Neuron (in vitro differentiated cells): ENCODE data around the gene SUPT3H.
"Not testable (repeated sequence)": the region's sequence is repeated elsewhere in the genome, so short reads cannot be mapped to it uniquely, and the experiment has no call there.

Experiments used
- H2AFZ ChIP-seq: one replicate; pipeline ENCODE4 v1.6.1; 2013; ENCODE audit warnings: low read depth, mild to moderate bottlenecking, inconsistent platforms, low read length, moderate library complexity
- H3K27me3 ChIP-seq: one replicate; pipeline ENCODE4 v1.6.1; 2013; ENCODE audit warnings: low read length; ENCODE audit not compliant: insufficient read depth
- H3K36me3 ChIP-seq: one replicate; pipeline ENCODE4 v1.6.1; 2013; ENCODE audit warnings: low read length; ENCODE audit not compliant: insufficient read depth
- H3K4me1 ChIP-seq: one replicate; pipeline ENCODE4 v1.6.1; 2013; ENCODE audit warnings: low read length; ENCODE audit not compliant: insufficient read depth
- H3K4me3 ChIP-seq: 2 replicates; pipeline ENCODE4 v1.5.1; 2013; ENCODE audit warnings: mild to moderate bottlenecking, low read length, moderate library complexity
- H3K9me3 ChIP-seq: one replicate; pipeline ENCODE4 v1.6.1; 2013; ENCODE audit warnings: low read length

Gene SUPT3H

GRCh38 chr6:44932651-44933091 lies 445.1 kb downstream of the SUPT3H start:
- H3K27me3 ChIP-seq = no peaks in the 10 kb centered on the region
- no peak overlapping the region for H3K4me3 ChIP-seq
- H3K4me1 ChIP-seq = no peaks in the 10 kb centered on the region
- peaks cover 2% of the 10 kb centered on the region for H3K9me3 ChIP-seq
- H2AFZ ChIP-seq = no peak overlapping the region
- H3K36me3 ChIP-seq = no peaks in the 10 kb centered on the region

DNA sequence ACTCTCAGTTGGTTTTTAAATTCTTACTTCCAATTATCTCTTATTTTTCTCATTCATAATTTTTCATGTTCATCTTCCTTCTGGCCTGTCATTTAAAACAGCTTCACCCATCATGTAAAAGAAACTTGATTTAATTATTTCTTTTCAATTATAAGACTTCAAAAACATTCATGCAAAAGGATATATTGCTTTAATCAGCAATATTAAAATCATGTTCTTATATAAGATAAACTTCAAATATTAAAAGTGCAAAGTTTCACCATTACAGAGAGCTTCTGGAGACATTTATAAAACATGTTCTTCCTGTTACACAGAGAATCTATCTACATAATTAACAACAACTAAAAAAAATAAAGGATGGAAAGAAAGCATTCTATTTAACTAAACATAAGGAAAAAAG lies 446.3 kb downstream of the SUPT3H start:
- H2AFZ ChIP-seq = no peak overlapping the region
- no peaks in the 10 kb centered on the region for H3K36me3 ChIP-seq
- no peaks in the 10 kb centered on the region for H3K27me3 ChIP-seq
- H3K4me1 ChIP-seq = no peaks in the 10 kb centered on the region
- peaks cover 2% of the 10 kb centered on the region for H3K9me3 ChIP-seq
- H3K4me3 ChIP-seq = no peak overlapping the region

DNA sequence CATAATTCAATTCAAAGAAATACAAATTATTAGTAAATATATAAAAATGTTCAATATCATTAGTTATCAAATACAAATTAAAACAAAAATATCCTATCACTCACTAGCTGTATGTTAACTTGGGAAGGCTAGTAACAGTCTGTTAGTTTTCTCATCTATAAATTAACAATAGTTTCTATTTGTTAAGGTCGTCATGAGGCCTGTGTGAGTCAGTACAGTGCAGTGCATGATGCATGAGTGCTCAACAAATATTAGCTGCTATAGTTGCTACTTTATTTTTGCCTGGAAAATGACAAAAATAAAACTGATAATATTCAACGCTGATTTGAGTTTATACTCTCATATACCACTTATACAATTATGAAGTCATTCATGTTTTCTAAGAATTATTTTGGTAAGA lies 451.2 kb downstream of the SUPT3H start:
- no peaks in the 10 kb centered on the region for H3K27me3 ChIP-seq
- no peak overlapping the region for H2AFZ ChIP-seq
- no peak overlapping the region for H3K4me3 ChIP-seq
- H3K4me1 ChIP-seq = no peaks in the 10 kb centered on the region
- H3K9me3 ChIP-seq = peaks cover 2% of the 10 kb centered on the region
- H3K36me3 ChIP-seq = no peaks in the 10 kb centered on the region

DNA sequence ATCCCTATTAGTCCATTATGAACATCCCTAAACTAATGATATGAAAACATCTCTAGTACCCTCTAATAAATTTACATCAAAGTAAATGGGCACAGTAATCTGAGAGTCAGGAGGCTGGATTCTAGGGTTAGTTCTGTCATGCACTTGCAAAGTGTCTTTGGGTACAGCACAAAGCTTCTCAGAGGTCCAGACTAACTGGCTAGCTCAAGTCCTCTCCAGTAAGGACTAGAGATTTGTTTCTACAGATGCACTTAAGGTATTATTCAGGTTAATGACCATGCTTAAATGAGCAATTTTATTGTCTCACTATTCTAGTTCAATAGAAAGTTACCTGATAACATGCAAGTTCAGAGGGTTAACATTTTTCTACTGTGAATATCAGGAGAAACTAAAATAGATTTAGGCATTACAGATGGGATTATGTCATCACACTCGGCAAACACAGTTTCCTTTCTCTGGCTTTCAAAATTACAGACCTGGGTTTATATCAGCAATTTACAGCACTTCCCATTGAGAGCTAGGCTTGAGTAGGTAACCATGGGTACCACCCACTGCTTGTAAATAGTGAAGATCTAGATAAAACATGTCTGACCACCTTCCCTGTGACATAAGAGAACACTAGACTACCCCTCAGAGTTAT lies 452.5 kb downstream of the SUPT3H start:
- H3K27me3 ChIP-seq = no peaks in the 10 kb centered on the region
- H3K36me3 ChIP-seq = no peaks in the 10 kb centered on the region
- H3K9me3 ChIP-seq = peaks cover 2% of the 10 kb centered on the region
- H3K4me1 ChIP-seq = no peaks in the 10 kb centered on the region
- H3K4me3 ChIP-seq = no peak overlapping the region
- H2AFZ ChIP-seq = no peak overlapping the region

DNA sequence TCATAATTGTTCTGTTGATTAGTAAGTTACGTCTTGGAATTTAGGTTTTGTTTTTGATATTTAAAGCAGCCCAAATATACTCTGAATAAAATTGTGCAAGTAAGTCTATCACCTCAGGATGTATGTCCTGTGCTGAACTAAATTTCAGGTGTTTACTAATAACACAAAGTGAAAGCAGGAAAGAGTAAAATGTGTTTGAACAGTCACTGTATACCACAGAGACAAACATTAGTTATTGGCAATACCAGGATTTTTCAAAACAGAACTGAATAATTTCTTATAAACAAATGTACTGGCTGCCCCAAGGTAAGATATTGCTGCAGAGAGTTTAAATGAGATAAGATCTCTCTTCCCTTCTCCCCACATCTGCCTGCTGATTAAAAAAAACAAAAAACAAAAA lies 454.3 kb downstream of the SUPT3H start:
- Histone ChIP-seq H3K27me3 (no peaks in the 10 kb centered on the region), H3K9me3 (no peaks in the 10 kb centered on the region), H3K36me3 (no peaks in the 10 kb centered on the region), H3K4me1 (no peaks in the 10 kb centered on the region), H2AFZ (no peak overlapping the region), H3K4me3 (no peak overlapping the region)

DNA sequence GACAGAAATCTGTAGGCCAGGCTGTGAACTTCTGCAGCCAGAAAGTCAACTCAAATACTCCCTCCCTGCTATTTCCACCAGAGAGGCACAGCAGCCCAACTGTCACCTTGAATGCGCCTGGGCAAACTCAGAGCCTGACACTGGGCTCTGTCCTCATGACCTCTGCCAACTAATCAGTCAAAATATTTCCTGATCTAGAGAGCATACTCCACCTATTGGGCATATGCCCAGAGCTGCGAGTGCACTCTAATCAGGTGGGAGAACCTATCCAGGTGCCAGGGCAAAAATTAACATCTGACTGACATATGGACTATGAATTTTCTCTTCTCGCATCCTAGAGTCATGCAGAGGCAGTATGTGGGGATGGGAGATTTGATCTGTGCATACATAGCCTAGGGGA lies 455.9 kb downstream of the SUPT3H start:
- Histone ChIP-seq H3K4me1 (no peaks in the 10 kb centered on the region), H3K4me3 (no peak overlapping the region), H3K27me3 (no peaks in the 10 kb centered on the region), H3K36me3 (no peaks in the 10 kb centered on the region), H2AFZ (no peak overlapping the region), H3K9me3 (no peaks in the 10 kb centered on the region)

- Histone ChIP-seq H2AFZ (no peak overlapping the region), H3K36me3 (no peaks in the 10 kb centered on the region), H3K4me3 (no peak overlapping the region), H3K4me1 (no peaks in the 10 kb centered on the region), H3K27me3 (no peaks in the 10 kb centered on the region), H3K9me3 (no peaks in the 10 kb centered on the region)
Observed at GRCh38 chr6:44920952-44921491, 456.7 kb downstream of the SUPT3H start.

- no peaks in the 10 kb centered on the region for H3K27me3 ChIP-seq
- H3K4me3 ChIP-seq = no peak overlapping the region
- no peak overlapping the region for H2AFZ ChIP-seq
- no peaks in the 10 kb centered on the region for H3K4me1 ChIP-seq
- no peaks in the 10 kb centered on the region for H3K9me3 ChIP-seq
- no peaks in the 10 kb centered on the region for H3K36me3 ChIP-seq
Observed at GRCh38 chr6:44918671-44919296, 458.9 kb downstream of the SUPT3H start.

- Histone ChIP-seq H3K27me3 (no peaks in the 10 kb centered on the region), H3K36me3 (no peaks in the 10 kb centered on the region), H2AFZ (no peak overlapping the region), H3K9me3 (no peaks in the 10 kb centered on the region), H3K4me3 (no peak overlapping the region), H3K4me1 (no peaks in the 10 kb centered on the region)
Observed at GRCh38 chr6:44917430-44917829, 460.3 kb downstream of the SUPT3H start.

DNA sequence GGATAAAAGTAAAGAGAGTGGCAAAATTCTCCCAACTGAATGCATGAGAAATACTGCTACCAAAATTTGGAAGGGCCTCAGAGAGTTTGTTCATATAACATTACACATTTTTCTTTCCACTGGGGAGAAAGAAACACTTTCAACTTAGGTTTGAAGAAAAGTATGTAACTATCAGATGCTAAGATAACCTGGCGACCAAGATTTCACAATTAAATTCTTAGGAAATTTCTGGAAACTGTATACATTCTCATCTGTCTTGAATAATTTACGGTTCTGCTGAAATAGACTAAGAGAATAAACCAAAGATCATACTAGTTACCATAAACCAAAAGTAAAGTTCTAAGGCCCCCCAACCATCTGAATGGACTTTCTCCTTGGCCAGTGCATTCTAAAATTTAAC lies 462.6 kb downstream of the SUPT3H start:
- H3K36me3 ChIP-seq = peaks cover 1% of the 10 kb centered on the region
- no peaks in the 10 kb centered on the region for H3K27me3 ChIP-seq
- no peak overlapping the region for H3K4me3 ChIP-seq
- H2AFZ ChIP-seq = no peak overlapping the region
- H3K4me1 ChIP-seq = no peaks in the 10 kb centered on the region
- H3K9me3 ChIP-seq = no peaks in the 10 kb centered on the region

- Histone ChIP-seq H3K4me3 (no peak overlapping the region), H3K4me1 (no peaks in the 10 kb centered on the region), H2AFZ (no peak overlapping the region), H3K9me3 (no peaks in the 10 kb centered on the region), H3K36me3 (peaks cover 1% of the 10 kb centered on the region), H3K27me3 (no peaks in the 10 kb centered on the region)
Observed at GRCh38 chr6:44914141-44914540, 463.6 kb downstream of the SUPT3H start.

DNA sequence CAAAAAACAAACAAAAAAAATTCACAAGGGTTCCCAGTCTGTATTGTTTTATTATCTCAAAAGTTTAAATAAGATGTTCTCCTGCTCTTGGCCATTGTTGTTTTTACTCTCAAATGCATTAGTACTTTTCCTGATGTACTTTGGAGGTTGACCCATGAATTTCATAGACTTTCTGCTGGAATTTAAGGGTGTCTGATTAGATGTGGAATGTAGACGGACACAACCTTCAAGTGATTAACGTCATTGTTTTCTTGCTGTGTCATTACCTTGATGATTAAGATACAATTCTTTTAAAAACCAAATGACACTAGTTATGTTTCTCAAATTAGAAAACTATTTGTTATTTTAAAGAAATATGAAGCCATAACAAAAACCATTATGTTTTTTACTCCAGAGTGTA lies 471.0 kb downstream of the SUPT3H start:
- H3K4me3 ChIP-seq = no peak overlapping the region

DNA sequence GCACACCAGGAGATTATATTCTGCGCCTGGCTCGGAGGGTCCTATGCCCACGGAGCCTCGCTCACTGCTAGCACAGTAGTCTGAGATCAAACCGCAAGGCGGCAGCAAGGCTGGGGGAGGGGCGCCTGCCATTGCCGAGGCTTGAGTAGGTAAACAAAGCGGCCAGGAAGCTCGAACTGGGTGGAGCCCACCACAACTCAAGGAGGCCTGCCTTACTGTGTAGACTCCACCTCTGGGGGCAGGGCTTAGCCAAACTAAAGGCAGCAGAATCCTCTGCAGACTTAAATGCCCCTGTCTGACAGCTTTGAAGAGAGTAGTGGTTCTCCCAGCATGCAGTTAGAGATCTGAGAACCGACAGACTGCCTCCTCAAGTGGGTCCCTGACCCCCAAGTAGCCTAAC lies 477.4 kb downstream of the SUPT3H start:
- H3K9me3 ChIP-seq, H3K4me1 ChIP-seq, H3K36me3 ChIP-seq, H2AFZ ChIP-seq, H3K4me3 ChIP-seq, H3K27me3 ChIP-seq: not testable (repeated sequence)

More for the DNA sequence above, 471.0 kb downstream of the SUPT3H start:
- no peaks in the 10 kb centered on the region for H3K4me1 ChIP-seq
- peaks cover 1% of the 10 kb centered on the region for H3K36me3 ChIP-seq
- H3K9me3 ChIP-seq = no peaks in the 10 kb centered on the region
- H2AFZ ChIP-seq = no peak overlapping the region
- H3K27me3 ChIP-seq = no peaks in the 10 kb centered on the region
